DOHH2 (cell line): Measurements from ENCODE around the gene LNX2.

Experiments
- EZH2phosphoT487 ChIP-seq: fragments of 200-600 bp; sonication (generic); IDR thresholded peaks from 2 replicates; pipeline ENCODE4 v1.6.1; 2017; ENCODE audit warnings: borderline replicate concordance, mild to moderate bottlenecking, antibody characterized with exemption, low read length, moderate library complexity, mixed read lengths
- TF ChIP-seq, protein P1 (sequence below): fragments of 200-600 bp; sonication (generic); IDR thresholded peaks from one replicate; pipeline ENCODE4 v1.5.1; 2014; ENCODE audit warnings: antibody characterized with exemption, mild to moderate bottlenecking, low read depth, low read length; ENCODE audit not compliant: poor library complexity, severe bottlenecking

DNA sequence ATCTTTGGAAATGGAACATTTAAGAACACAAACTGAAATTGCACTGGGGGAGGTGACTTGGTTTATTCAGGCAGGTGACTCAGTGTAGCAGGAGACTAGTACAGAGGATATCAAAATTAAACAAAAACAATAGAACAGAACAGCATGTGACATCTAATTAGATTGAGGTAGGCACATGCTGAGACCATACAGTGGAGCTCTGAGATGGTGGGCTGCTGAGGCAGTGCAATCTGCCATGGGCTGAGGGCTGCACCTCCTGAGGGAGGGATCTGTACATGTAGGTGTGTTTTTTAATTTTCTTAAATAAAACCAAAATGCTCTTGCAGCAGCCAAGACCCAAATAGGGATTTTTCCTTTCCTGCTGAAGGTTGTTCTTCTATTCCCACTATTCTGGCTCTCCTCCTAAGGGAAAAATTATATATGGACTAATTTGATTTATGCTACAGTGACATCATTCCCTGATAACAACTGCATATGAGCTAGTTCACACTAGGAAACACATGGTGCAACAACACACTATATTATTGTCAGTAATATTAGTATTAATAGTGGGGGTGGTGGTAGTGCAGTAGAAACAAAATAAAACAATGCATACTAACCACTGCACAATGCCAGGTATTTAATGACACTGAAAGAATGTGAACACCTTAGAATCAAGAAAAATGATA, 48.0 kb downstream of the LNX2 start:
- TF ChIP-seq, protein P1, sequence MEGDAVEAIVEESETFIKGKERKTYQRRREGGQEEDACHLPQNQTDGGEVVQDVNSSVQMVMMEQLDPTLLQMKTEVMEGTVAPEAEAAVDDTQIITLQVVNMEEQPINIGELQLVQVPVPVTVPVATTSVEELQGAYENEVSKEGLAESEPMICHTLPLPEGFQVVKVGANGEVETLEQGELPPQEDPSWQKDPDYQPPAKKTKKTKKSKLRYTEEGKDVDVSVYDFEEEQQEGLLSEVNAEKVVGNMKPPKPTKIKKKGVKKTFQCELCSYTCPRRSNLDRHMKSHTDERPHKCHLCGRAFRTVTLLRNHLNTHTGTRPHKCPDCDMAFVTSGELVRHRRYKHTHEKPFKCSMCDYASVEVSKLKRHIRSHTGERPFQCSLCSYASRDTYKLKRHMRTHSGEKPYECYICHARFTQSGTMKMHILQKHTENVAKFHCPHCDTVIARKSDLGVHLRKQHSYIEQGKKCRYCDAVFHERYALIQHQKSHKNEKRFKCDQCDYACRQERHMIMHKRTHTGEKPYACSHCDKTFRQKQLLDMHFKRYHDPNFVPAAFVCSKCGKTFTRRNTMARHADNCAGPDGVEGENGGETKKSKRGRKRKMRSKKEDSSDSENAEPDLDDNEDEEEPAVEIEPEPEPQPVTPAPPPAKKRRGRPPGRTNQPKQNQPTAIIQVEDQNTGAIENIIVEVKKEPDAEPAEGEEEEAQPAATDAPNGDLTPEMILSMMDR, result no peak
- no peak for TF ChIP-seq EZH2phosphoT487
